SHP77 treated with DMSO at 0.1 percent for 48 hours (cell line): ENCODE data around the gene PALLD.
"Not testable (repeated sequence)": the region's sequence is repeated elsewhere in the genome, so short reads cannot be mapped to it uniquely, and the experiment has no call there.

Source experiments
- DNase-seq: peaks from one replicate; lab custom pipeline; 2025; lab: John Stamatoyannopoulos, UW

Gene PALLD

GRCh38 chr4:168914095-168914494 lies 417.2 kb downstream of the PALLD start:
- no peak for DNase-seq

GRCh38 chr4:168917138-168917779 lies 420.4 kb downstream of the PALLD start:
- DNase-seq, result no peak

DNA sequence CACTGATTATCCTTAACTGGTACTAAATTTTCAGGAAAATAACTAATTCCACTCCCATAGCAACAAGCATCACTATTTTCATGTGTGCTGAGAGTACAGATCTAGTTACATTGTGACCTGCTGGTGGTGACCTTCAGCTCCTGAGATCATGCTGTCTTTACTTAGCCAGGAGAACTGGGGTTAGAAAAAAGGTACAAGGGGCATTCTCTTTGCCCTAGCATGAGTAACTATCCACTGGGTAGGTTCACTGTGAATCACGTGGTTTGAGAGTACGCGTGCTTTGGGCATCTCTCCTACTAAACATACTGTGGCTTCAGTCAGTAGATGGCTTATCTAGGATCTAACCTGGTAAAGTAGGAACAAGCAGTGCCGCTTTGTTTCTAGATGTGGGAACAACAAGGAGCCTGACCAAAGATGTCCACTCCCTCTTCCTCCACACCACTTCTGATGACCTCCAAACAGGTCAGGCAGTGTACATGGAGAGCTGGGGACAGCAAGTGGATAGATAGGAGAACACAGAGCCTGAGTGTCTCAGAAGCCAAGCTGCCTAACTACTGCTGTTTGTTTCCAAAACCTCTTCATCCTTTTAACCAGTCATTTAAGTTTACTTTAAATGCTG lies 423.0 kb downstream of the PALLD start:
- no peak for DNase-seq

DNA sequence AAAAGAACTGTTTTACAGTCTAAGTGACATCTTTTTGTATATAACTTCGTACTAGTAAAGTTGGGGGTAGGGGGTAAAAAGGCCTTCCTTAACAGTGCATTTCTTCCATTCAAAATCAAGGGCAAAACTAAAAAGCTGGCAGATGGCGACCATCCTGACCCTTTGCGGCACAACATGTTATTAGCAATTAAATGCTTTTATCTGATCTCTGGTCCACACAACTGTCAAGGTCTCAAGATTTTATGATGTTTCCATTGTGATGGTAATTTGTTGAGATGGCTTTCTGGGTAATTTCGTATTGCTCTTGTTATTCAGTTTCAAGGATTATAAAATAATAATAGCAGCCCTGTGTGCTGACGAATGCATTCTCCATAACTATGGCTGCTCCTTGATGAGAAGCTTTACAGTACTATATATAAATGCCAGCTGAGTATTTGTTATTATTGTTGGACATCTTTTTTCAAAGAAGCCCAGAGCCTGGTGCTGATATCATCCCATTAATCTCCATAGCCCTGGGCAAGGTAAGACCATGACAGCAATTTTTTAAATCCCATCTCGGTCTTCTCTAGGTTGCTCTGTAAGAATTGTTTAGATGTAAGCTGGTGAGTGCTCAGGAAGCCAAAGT lies 423.7 kb downstream of the PALLD start:
- no peak for DNase-seq

- DNase-seq, result peak; percentile 3
These were observed 426.8 kb downstream of the PALLD start for GRCh38 chr4:168923526-168924194.

- no peak for DNase-seq
These were observed 427.8 kb downstream of the PALLD start for GRCh38 chr4:168924667-168925066.

- no peak for DNase-seq
These were observed 429.1 kb downstream of the PALLD start for GRCh38 chr4:168925789-168926490.

DNA sequence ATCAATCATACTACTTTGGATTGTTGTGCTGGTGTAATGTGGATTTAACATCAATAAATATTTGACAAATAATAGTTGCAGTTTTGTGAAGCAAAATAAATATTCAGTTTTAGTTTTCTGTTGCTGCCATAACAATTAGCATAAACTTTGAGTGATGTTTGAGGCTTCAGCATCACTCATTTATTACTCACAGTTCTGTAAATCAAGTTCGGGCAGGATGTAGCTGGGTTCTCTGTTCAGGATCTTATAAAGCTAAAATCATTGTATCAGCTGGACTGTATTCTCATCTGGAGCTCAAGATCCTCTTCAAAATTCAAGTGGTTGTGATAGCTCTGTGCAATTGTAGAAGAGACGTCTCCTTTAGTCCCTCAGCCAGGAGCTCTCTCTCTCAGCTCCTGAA lies 431.5 kb downstream of the PALLD start:
- DNase-seq, result no peak

- no peak for DNase-seq
These were observed 432.0 kb downstream of the PALLD start for GRCh38 chr4:168928875-168929274.

DNA sequence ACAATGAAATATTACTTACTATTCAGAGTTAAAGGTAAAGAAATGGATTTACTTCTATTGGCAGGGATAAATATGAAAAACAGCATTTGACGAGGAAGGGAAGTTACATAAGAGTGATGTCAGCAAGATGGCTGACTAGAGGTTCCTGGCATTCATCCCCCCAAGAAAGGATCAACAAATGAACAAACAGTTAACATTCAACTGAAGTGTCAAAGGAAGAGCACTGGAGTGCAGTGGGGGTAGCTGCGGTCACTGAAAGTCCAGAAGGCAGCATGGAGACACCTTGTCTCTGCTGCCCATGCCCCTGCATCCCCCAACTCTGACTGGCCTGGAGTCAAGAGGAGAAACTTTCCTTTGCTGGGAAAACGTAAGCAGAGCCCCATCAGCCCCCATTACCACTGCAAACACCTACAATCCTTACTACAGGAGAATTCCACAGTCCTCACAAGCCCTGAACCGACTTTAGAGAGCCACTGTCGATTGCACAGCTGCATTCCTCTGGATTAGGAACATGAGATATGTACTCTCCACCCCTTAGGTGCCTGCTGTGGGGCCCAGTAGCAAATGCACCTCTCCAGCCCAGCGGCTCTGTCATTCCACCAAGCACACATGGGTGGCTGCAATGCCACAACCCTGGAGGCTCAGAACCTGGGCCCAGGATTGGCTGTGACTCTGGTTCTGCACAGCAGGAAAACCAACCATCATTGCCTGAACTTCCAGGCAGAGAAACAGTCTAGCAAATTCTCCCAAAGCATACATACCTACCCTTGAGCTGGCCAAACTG lies 433.8 kb downstream of the PALLD start:
- DNase-seq, result no peak

DNA sequence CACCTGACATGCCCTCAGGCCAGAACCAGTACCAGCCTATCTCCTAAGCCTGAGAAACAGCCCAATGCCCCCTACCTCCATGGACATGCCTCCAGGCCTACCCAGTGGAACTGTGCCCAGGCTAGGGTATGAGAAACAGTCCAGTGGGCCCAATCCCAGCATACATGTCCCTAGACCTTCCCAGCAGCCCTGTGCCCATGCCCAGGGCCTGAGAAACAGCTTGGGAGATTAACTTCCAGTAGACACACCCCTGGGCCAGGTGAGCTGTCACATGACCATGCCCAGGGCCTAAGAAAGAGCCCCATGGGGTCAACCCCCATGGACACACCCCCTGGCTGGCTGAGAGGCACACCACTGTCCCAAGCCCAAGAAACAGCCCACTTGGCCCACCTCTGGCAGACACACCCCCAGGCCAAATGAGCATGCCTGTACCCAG lies 434.4 kb downstream of the PALLD start:
- DNase-seq, result no peak

GRCh38 chr4:168932138-168932537 lies 435.3 kb downstream of the PALLD start:
- DNase-seq, result no peak

DNA sequence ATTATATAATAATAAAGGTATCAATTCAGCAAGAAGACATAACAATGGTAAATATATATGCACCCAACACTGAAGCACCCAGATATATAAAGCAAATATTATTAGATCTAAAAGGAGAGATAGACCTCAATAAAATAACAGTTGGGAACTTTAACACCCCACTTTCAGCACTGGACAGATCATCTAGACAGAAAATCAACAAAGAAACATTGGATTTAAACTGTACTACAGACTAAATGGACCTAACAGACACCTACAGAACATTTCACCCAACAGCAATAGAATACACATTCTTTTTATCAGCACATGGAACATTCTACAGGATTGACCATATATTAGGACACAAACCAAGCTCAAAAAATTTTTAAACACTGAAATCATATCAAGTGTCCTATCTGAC lies 436.6 kb downstream of the PALLD start:
- DNase-seq, result no peak

GRCh38 chr4:168937473-168937872 lies 440.6 kb downstream of the PALLD start:
- DNase-seq, result not testable (repeated sequence)

GRCh38 chr4:168942985-168943384 lies 446.1 kb downstream of the PALLD start:
- no peak for DNase-seq

DNA sequence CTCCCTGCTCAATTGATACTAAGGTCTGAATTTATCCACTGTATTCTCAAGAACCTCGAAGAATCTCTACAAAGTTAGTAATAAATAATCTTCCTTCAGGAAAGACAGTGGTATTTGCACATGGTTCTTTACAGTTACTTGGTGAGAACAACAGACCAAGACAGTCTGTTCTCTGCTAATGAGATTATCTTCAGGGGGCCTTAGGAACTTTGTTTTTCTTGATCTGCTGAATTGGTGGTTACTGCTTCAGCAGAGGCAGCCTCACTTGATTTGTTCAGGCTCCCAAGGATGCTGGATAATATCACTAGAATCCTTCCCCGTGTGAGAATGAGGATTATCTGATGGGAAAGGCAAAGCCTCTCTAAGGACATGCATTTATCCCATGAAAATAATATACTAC lies 448.4 kb downstream of the PALLD start:
- DNase-seq, result no peak

GRCh38 chr4:168952821-168953246 lies 456.0 kb downstream of the PALLD start:
- not testable (repeated sequence) for DNase-seq

GRCh38 chr4:168955674-168956073 lies 458.8 kb downstream of the PALLD start:
- no peak for DNase-seq

DNA sequence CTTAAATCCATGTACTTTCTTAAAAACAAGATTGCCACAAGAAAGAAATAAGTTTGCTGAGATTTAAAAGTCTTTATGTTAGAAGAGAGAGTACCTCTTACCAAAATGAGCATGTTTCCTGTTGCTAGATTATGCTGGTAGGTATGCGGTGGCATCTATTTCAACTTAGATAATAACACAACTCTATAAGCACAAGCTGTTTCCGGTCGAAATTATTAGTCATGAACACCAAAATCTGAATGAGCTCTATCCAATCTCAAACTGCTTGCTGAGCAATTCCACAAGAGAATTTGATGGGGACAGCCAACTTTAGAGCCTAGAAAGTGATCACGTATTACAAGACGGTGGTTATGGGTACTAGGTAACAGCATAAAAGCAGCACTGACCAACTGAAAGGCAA lies 463.9 kb downstream of the PALLD start:
- no peak for DNase-seq

- no peak for DNase-seq
These were observed 475.7 kb downstream of the PALLD start for GRCh38 chr4:168972596-168972995.
